Stimulated activated naive CD8-positive, alpha-beta T cell treated with anti-CD3 and anti-CD28 coated beads, Interleukin-15, Interleukin-2, amounts not matched to agents 100 U/mL and 50 U/mL, for 24 hours (primary cell): Measurements from ENCODE around the gene TPRN.

Source experiments
- ATAC-seq: fragments of 150-1000 bp; cut with Tn5 transposase; one replicate; pipeline ENCODE4 v1.10.0; 2021
- DNase-seq: peaks from one replicate; pipeline ENCODE4 v3.0.0; 2021

Gene TPRN

DNA sequence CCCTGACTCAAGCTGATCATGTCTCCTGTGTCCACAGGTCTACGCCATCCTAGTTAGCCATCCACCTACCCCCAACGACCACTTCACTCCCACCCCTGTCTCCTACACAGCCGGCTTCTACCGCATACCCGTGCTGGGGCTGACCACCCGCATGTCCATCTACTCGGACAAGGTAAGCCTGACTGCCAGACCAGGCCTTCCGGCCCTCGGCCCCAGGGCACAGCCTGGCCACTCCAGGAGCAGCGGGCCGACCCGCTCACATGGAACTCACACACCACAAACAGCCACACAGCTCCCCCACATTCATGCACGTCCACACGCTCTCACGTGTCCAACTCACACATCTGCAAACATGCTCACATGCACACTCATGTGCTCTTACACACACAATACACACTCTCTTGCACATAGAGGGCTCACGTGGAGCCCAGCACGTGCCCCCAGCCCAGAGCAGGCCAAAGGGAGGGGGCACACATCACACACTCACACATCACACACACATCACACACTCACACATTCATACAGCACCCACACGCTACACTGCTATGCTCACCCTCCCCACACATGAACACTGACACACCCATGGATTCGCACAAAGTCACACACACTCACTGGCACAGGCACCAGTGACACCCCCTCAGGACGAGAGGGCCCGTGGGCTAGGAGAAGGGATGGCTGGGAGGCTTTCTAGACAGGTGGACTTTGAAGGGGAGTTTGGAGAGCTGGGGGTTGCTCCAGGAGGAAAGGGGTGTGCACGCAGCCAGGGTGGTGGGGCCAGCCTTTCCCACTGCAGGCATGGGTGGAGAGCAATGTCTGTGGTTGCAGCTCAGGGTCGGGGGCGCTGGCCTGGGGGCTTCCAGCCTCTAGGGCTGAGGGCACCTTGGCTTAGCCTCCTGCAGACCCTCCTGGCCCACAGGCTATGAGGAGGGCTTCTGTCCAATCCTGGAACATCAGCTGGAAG is 58.3 kb downstream of the TPRN start:
- ATAC-seq = no peak
- no peak for DNase-seq
